Chondrocyte (in vitro differentiated cells): Measurements from ENCODE around the gene MDK. TPM values are rescaled to one million over a fixed set of nuclear protein-coding genes. Genes with fewer than 3 reads are reported as not detected.
A peak's percentile ranks its signal among the peaks of the same experiment; 100 is the strongest.

Source experiments
- DNase-seq: peaks from one replicate; pipeline ENCODE4 v3.0.0; 2021; ENCODE audit warnings: mixed read lengths, low spot score
- H3K27ac Mint-ChIP-seq: one replicate; pipeline ENCODE4 v1.8.0; 2021; ENCODE audit warnings: mild to moderate bottlenecking, moderate library complexity, mixed read lengths; ENCODE audit not compliant: unreplicated experiment
- H3K27me3 Mint-ChIP-seq: 2 replicates; pipeline ENCODE4 v1.8.0; 2021; ENCODE audit warnings: low read depth, mixed read lengths
- H3K36me3 Mint-ChIP-seq: 2 replicates; pipeline ENCODE4 v1.8.0; 2021; ENCODE audit warnings: low read depth, mixed read lengths
- H3K4me1 Mint-ChIP-seq: 2 replicates; pipeline ENCODE4 v1.8.0; 2021; ENCODE audit warnings: low read depth, mild to moderate bottlenecking, mixed read lengths
- H3K4me3 Mint-ChIP-seq: one replicate; pipeline ENCODE4 v1.8.0; 2021; ENCODE audit warnings: mild to moderate bottlenecking, moderate library complexity, mixed read lengths; ENCODE audit not compliant: unreplicated experiment
- H3K9me3 Mint-ChIP-seq: 2 replicates; pipeline ENCODE4 v1.8.0; 2021; ENCODE audit warnings: low read depth, mixed read lengths
- total RNA-seq: library from RNA; stranded (reverse); gene quantifications from 3 replicates; pipeline ENCODE4 v1.2.1, GENCODE V29; 2021
- TF ChIP-seq, protein P1 (sequence below): fragments of 200-600 bp; sonication (generic); IDR thresholded peaks from 2 replicates; pipeline ENCODE4 v1.5.0; 2021; ENCODE audit warnings: antibody characterized with exemption, mild to moderate bottlenecking, moderate library complexity

Gene MDK
- total RNA-seq, 1 donor from 2014 or later: 127 TPM

DNA sequence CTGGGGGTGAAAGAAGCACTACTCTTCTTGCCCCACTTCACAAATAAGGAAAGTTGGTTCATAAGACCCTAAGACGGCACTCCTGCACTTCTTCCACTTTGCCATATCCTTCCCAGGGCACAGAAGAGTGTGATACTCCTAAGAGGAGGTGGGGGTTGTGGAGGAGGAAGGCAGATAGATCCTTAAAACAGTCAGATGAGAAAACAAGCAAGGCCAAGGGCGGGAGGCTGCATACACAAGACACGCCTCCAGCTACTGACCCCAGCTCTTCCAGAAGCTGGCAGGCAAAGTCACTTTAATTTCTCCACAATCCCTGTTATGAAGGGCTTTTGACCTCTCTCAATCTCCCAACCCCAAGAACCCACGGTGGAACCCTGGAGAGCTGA is 11.8 kb downstream of the MDK start:
- no peak for DNase-seq
- Mint-ChIP-seq H3K27ac (no peak overlapping the region), H3K4me1 (peaks cover 28% of the 10 kb centered on the region), H3K4me3 (peak overlapping the region; percentile 84), H3K27me3 (peaks cover 7% of the 10 kb centered on the region), H3K36me3 (peaks cover 8% of the 10 kb centered on the region), H3K9me3 (no peaks in the 10 kb centered on the region)
- TF ChIP-seq, protein P1, sequence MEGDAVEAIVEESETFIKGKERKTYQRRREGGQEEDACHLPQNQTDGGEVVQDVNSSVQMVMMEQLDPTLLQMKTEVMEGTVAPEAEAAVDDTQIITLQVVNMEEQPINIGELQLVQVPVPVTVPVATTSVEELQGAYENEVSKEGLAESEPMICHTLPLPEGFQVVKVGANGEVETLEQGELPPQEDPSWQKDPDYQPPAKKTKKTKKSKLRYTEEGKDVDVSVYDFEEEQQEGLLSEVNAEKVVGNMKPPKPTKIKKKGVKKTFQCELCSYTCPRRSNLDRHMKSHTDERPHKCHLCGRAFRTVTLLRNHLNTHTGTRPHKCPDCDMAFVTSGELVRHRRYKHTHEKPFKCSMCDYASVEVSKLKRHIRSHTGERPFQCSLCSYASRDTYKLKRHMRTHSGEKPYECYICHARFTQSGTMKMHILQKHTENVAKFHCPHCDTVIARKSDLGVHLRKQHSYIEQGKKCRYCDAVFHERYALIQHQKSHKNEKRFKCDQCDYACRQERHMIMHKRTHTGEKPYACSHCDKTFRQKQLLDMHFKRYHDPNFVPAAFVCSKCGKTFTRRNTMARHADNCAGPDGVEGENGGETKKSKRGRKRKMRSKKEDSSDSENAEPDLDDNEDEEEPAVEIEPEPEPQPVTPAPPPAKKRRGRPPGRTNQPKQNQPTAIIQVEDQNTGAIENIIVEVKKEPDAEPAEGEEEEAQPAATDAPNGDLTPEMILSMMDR: no peak

DNA sequence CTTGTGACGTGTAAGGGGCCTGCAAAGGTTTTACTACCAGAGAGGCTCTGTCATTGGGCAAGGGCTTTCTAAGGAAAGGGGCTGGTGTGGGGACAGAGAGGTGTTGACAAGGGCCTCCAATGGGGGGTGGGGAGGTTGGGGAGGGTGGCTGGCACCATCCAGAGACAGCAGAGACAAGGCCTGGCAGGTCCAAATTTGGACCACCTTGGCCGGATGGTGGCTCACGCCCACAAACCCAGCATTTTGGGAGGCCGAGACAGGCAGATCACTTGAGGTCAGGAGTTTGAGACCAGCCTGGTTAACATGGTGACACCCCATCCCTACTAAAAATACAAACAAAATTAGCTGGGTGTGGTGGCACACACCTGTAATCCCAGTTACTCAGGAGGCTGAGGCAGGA is 12.3 kb downstream of the MDK start:
- no peak overlapping the region for H3K4me3 Mint-ChIP-seq
- H3K4me1 Mint-ChIP-seq: peaks cover 25% of the 10 kb centered on the region

DNA sequence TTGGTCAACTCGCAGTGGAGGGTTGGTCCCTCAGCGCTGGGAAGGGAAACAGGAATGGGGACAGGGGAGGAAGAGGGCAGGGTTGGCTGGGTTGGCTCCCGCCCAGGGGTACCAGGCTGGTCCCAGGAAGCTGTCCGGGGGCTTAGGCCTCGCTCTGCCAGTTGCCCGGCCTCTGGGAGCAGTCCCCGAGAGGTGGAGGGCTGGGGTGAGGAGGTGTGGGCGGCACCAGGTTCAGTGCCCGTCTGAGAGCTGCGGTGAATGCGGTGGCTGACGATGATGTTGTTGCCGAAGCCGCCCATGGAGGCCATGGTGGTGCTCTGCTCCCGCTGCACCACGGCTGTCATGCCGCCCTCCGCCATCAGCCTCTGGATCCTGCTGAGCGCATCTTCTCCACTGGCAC is 16.1 kb downstream of the MDK start:
- H3K4me3 Mint-ChIP-seq: no peak overlapping the region
- peaks cover 7% of the 10 kb centered on the region for H3K4me1 Mint-ChIP-seq
- no peaks in the 10 kb centered on the region for H3K9me3 Mint-ChIP-seq
- DNase-seq: no peak
- no peaks in the 10 kb centered on the region for H3K27me3 Mint-ChIP-seq
- H3K27ac Mint-ChIP-seq: no peak overlapping the region
- TF ChIP-seq, protein P1: no peak
- H3K36me3 Mint-ChIP-seq: peaks cover 11% of the 10 kb centered on the region

More for the DNA sequence above, 12.3 kb downstream of the MDK start:
- Mint-ChIP-seq H3K27ac (no peak overlapping the region), H3K9me3 (no peaks in the 10 kb centered on the region), H3K36me3 (peaks cover 8% of the 10 kb centered on the region), H3K27me3 (peaks cover 5% of the 10 kb centered on the region)
- DNase-seq: no peak
- TF ChIP-seq, protein P1: no peak

DNA sequence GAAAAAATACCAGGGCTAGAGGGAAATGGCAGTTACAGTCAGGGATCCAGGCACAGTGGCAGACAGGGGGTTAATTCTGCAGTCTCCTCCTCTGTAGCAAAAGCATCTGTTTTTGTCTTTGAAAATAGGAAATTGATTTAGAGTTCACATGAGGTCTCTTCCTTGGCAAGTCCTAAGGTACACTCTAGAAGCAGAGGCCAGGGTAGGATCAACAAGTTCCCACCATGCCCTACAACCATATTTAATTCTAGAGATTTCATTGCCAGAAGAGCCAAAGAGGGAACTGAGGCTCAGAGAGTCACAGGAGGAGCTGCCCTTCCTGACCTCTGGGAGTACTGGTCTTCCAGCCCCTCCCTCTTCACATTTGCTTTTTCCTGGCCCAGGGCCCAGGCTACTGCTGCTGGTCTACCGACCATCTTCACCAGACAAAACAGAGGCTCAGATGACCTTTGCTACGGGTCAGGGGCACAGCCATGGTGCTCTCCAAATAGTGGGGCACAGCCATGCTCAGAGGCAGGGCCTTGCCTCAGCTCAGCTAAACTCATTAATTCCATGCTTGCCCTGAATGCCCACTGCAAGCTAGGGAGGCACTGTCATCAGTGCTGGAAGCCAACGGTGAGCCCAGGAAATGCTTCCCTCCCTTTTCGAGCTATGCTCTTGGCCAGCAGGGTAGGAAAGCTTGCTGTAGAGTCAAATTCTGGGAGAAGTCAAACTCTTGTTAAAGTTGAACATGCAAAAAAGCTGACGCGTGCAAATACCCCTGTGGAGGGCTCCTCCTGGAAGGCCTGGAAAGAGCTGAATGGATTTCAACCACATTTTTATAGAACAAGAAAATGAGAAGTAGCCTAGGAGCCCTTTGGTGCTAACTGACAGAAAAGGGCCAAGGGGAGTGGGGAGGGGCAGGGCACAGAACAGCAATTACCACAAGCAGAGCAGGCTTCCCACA is 21.8 kb downstream of the MDK start:
- DNase-seq: no peak
- Mint-ChIP-seq H3K27ac (no peak overlapping the region), H3K4me1 (peaks cover 13% of the 10 kb centered on the region), H3K4me3 (no peak overlapping the region), H3K27me3 (no peaks in the 10 kb centered on the region), H3K9me3 (no peaks in the 10 kb centered on the region), H3K36me3 (peaks cover 16% of the 10 kb centered on the region)
- TF ChIP-seq, protein P1: no peak

DNA sequence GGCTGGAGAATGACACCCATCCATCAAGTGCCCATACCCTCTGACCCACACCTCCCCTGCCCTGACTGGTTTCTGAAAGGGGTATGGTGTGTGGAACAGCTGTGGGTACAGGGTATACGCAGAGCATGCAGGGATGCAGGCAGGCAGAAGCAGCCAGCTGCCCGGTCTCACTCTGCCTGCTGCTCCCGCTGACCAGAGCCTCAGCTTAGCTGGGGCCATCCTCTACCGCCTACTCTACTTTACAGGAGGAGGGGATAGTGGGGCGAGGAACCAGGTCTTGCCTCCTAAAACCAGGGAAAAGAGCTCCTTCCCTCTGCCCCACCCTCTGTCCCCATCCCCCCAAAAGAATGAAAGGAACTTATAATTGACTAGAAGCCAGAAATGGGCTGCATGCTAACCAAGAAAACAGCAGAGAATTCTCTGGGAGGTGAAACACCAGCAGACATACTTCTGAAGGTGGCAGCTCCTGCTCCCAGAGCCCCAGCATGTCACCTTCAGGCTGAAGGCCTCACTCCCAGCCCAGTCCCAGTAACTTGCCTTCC is 23.1 kb downstream of the MDK start:
- TF ChIP-seq, protein P1: no peak
- peaks cover 13% of the 10 kb centered on the region for H3K4me1 Mint-ChIP-seq
- no peaks in the 10 kb centered on the region for H3K27me3 Mint-ChIP-seq
- no peak overlapping the region for H3K4me3 Mint-ChIP-seq
- no peaks in the 10 kb centered on the region for H3K9me3 Mint-ChIP-seq
- peaks cover 19% of the 10 kb centered on the region for H3K36me3 Mint-ChIP-seq
- no peak overlapping the region for H3K27ac Mint-ChIP-seq
- DNase-seq: no peak
